Astrocyte of the spinal cord (primary cell): ENCODE results near the gene STAT3.

Source experiments
- DNase-seq: peaks from one replicate; pipeline ENCODE4 v3.0.0; 2011; ENCODE audit warnings: low read depth, low spot score
- H3K4me3 ChIP-seq: 2 replicates; pipeline ENCODE4 v1.5.1; 2011; ENCODE audit warnings: low read depth, mild to moderate bottlenecking, low read length, moderate library complexity
- CTCF ChIP-seq: IDR thresholded peaks from 2 replicates; pipeline ENCODE4 v1.5.1; 2012; ENCODE audit warnings: low read depth, mild to moderate bottlenecking, low read length, inconsistent platforms
- in situ Hi-C: cut with HindIII; loops from 2 replicates; pipeline ENCODE4 v1.10.0; 2017; ENCODE audit warnings: low sequenced_read_pairs

Gene STAT3

GRCh38 chr17:42358434-42358833, 29.8 kb downstream of the STAT3 start:
- no peak for DNase-seq
- in situ Hi-C loops: no loop called here
- TF ChIP-seq CTCF: no peak
- H3K4me3 ChIP-seq: no peak overlapping the region

- no peak for TF ChIP-seq CTCF
- in situ Hi-C loops: no loop called here
- peak; percentile 33 for DNase-seq
Measured at GRCh38 chr17:42354956-42355843, 33.0 kb downstream of the STAT3 start.

GRCh38 chr17:42348104-42348503, 40.1 kb downstream of the STAT3 start:
- TF ChIP-seq CTCF: no peak
- no peak overlapping the region for H3K4me3 ChIP-seq
- no peak for DNase-seq
- in situ Hi-C loops: no loop called here

More at GRCh38 chr17:42354956-42355843, 33.0 kb downstream of the STAT3 start:
- H3K4me3 ChIP-seq: no peak overlapping the region

GRCh38 chr17:42347606-42348005, 40.6 kb downstream of the STAT3 start:
- DNase-seq: peak; percentile 13
- TF ChIP-seq CTCF: no peak
- in situ Hi-C loops: no loop called here
- no peak overlapping the region for H3K4me3 ChIP-seq

- in situ Hi-C loops: no loop called here
- DNase-seq: peak; percentile 90
- no peak overlapping the region for H3K4me3 ChIP-seq
- TF ChIP-seq CTCF: no peak
Measured at GRCh38 chr17:42347198-42347597, 41.0 kb downstream of the STAT3 start.

- in situ Hi-C loops: no loop called here
- DNase-seq: no peak
- H3K4me3 ChIP-seq: no peak overlapping the region
- TF ChIP-seq CTCF: no peak
Measured at GRCh38 chr17:42346481-42346880, 41.8 kb downstream of the STAT3 start.
